ENCODE data around the gene DNM2. TPM values are rescaled to one million over a fixed set of nuclear protein-coding genes. Genes with fewer than 3 reads are reported as not detected.

Gene DNM2
- total and polyA plus RNA-seq, 2 experiments from 2014 or later: 47.2 to 60.5 TPM

DNA sequence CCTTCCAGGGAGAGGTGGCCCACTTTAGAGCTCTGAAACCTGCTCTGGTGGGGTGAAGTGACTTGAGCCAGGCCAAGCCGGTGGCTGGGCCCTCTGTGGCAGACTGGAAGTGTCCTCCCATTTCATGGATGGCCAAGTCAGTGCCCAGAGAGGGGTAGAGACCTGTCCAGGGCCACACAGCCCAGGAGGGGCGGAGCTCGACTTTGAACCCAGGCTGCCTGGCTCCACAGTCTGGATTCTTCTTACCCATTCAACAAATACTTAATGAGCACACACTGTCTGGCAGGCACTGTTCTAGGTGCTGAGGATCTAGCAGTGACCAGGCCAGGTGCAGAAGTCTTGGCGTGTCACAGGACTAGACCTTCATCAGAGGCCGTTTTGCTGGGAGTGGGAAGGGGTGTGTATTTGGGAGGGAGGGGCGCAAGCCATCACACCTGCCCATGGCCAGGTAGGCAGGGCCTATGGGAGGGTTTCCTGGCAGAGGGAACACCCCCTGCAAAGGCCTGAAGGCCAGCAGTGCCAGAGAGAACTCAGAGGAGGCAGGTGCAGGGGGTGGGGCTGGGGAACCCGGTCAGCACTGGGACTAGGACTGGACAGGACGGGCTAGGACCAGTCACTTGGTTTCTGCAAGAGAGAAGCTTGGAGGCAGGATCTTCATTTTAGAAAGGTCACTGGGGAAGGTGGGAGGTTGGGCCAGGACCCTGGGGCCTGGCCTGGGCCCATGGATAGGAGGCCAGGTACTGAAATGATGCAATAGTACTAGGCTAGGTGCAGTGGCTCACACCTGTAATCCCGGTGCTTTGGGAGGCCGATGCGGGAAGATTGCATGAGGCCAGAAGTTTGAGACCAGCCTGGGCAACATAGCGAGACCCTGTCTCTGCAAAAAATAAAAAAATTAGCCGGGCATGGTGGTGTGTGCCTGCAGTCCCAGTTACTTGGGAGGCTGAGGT, 31.8 kb downstream of the DNM2 start:
- Histone ChIP-seq H3K4me3 (no peak overlapping the region), H3K36me3 (ENCODE audit: low read depth) (no peaks in the 10 kb centered on the region), H3K9me2 (ENCODE audit: insufficient read depth) (no peaks in the 10 kb centered on the region), H3K27ac (no peak overlapping the region), H3F3A (ENCODE audit: insufficient read depth) (no peaks in the 10 kb centered on the region), H3K9ac (no peak overlapping the region), H3K4me1 (ENCODE audit: insufficient read depth) (peaks cover 6% of the 10 kb centered on the region), H3K27me3 (replicated peaks; ENCODE audit: insufficient read depth) (no peaks in the 10 kb centered on the region), H3K4me2 (ENCODE audit: unreplicated experiment) (no peak overlapping the region), H3K9me3 (ENCODE audit: low read depth) (no peaks in the 10 kb centered on the region), H3K79me2 (ENCODE audit: insufficient read depth) (peaks cover 98% of the 10 kb centered on the region), H2AFZ (no peak overlapping the region), H4K20me1 (ENCODE audit: insufficient read depth) (peaks cover 7% of the 10 kb centered on the region)
- in situ Hi-C loops (cut with MboI): no loop called here
- WGBS, 2 experiments (ENCODE audit: low coverage in 1 of 2, low lambda C conversion rate in 2 of 2, missing lambda C conversion rate in 2 of 2): 91 to 92% methylated on average over 13 of the region's 13 CpGs
- no peak for DNase-seq
- TF ChIP-seq EZH2phosphoT487 (IDR thresholded peaks at IDR 0.05; ENCODE audit: insufficient read depth, low read depth) (no peak), EZH2 (IDR thresholded peaks at IDR 0.05; ENCODE audit: insufficient read depth, poor library complexity, severe bottlenecking) (no peak)

DNA sequence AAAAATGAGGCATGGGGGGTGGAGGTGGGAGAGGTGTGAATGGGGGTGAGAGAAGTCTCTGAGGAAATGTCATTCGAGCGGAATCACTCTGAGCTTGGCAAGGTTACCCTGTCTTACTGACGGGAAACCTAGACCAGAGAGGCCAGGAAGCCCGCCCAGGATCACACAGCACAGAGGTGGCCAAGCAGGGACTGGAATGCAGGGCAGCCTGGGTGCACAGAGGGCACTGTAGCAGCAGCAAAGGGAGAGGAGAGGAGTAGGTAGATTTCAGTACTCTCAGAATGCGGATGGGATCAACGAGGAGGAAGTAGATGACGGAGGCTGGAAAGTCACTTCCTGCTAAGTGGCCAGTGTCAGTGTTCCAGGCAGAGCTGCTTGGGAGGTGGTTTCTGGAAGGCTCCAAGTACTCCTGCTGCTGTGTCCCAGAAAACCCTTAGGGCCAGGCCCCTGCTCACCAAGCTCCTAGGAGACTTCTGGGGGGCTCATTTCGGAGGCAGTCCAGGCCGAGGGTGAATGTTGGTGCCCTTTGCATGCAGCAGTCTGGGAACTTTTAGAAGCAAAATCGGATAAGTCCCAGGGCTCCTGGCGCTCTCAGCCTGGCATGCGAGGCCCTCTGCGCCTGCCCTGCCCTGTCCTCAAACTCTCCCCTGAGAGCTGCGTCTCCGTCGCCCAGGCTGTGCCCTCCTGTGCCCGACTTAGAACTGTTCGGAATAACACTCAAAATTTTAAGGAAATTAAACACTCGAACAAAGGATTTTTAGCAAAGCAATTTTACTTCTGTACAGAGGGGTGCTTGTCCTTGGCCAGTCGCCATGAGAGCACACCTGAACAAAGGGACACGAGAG, 33.5 kb downstream of the DNM2 start:
- WGBS, 2 experiments (ENCODE audit: low coverage in 1 of 2, low lambda C conversion rate in 2 of 2, missing lambda C conversion rate in 2 of 2): 87 to 90% methylated on average over 21 of the region's 21 CpGs
- peaks cover 6% of the 10 kb centered on the region for H3K4me1 ChIP-seq (ENCODE audit: insufficient read depth)
- in situ Hi-C loops (cut with MboI): no loop called here
- H3K4me2 ChIP-seq (ENCODE audit: unreplicated experiment): no peak overlapping the region
- H4K20me1 ChIP-seq (ENCODE audit: insufficient read depth): peaks cover 7% of the 10 kb centered on the region
- H3K36me3 ChIP-seq (ENCODE audit: low read depth): no peaks in the 10 kb centered on the region
- no peaks in the 10 kb centered on the region for H3K9me3 ChIP-seq (ENCODE audit: low read depth)
- no peaks in the 10 kb centered on the region for H3F3A ChIP-seq (ENCODE audit: insufficient read depth)
- H3K27me3 ChIP-seq (replicated peaks; ENCODE audit: insufficient read depth): no peaks in the 10 kb centered on the region
- H3K9ac ChIP-seq: no peak overlapping the region
- no peak overlapping the region for H2AFZ ChIP-seq
- TF ChIP-seq EZH2 (IDR thresholded peaks at IDR 0.05; ENCODE audit: insufficient read depth, poor library complexity, severe bottlenecking): no peak
- no peak for TF ChIP-seq EZH2phosphoT487 (IDR thresholded peaks at IDR 0.05; ENCODE audit: insufficient read depth, low read depth)
- no peak overlapping the region for H3K27ac ChIP-seq
- H3K79me2 ChIP-seq (ENCODE audit: insufficient read depth): peaks cover 98% of the 10 kb centered on the region
- no peak for DNase-seq
- H3K4me3 ChIP-seq: no peak overlapping the region
- H3K9me2 ChIP-seq (ENCODE audit: insufficient read depth): no peaks in the 10 kb centered on the region

DNA sequence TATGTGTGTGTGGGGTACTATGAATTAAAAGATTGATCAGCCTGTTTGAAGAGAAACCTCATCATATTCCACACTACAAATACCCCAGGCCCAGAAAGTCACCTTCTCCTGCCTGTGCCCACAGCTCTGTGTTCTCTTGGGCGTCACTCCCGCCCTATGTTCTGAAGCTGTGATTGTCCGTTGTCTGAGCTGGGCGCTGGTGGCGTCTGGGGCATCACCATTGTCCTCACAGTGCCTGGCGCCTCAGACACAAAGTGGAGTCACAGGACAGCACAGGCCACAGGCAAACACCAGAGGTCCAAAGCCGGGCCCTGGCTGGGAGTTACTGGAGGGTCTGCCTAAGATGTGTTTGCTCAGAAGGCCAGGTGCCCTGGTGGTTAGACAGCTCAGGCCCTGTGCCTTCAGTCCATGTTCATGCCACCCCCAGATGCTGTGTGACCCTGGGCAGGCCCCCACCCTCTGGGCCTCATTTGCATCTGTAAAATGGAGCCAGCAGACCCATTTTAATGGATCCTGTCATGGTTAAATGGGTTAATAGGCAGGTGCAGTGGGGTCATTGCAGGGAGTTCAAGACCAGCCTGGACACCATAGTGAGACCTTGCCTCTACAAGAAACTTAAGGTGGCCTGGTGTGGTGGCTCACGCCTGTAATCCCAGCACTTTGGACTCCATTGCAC, 34.5 kb downstream of the DNM2 start:
- no peaks in the 10 kb centered on the region for H3K9me2 ChIP-seq (ENCODE audit: insufficient read depth)
- no peak overlapping the region for H3K4me2 ChIP-seq (ENCODE audit: unreplicated experiment)
- peaks cover 6% of the 10 kb centered on the region for H3K4me1 ChIP-seq (ENCODE audit: insufficient read depth)
- H3K27me3 ChIP-seq (replicated peaks; ENCODE audit: insufficient read depth): no peaks in the 10 kb centered on the region
- H4K20me1 ChIP-seq (ENCODE audit: insufficient read depth): peaks cover 4% of the 10 kb centered on the region
- H3F3A ChIP-seq (ENCODE audit: insufficient read depth): no peaks in the 10 kb centered on the region
- H3K4me3 ChIP-seq: no peak overlapping the region
- H3K27ac ChIP-seq: no peak overlapping the region
- DNase-seq: no peak
- no peak overlapping the region for H2AFZ ChIP-seq
- no peaks in the 10 kb centered on the region for H3K36me3 ChIP-seq (ENCODE audit: low read depth)
- in situ Hi-C loops (cut with MboI): no loop called here
- WGBS, 2 experiments (ENCODE audit: low coverage in 1 of 2, low lambda C conversion rate in 2 of 2, missing lambda C conversion rate in 2 of 2): 97 to 100% methylated on average over 8 of the region's 8 CpGs
- TF ChIP-seq EZH2phosphoT487 (IDR thresholded peaks at IDR 0.05; ENCODE audit: insufficient read depth, low read depth) (no peak), EZH2 (IDR thresholded peaks at IDR 0.05; ENCODE audit: insufficient read depth, poor library complexity, severe bottlenecking) (no peak)
- no peak overlapping the region for H3K9ac ChIP-seq
- H3K9me3 ChIP-seq (ENCODE audit: low read depth): no peaks in the 10 kb centered on the region
- peaks cover 98% of the 10 kb centered on the region for H3K79me2 ChIP-seq (ENCODE audit: insufficient read depth)
